GM18508 (cell line): ENCODE results near the gene RWDD2A.

Experiments used
- ATAC-seq: cut with Tn5 transposase; IDR thresholded peaks from one replicate; pipeline ENCODE4 v1.9.1; 2021; ENCODE audit warnings: moderate number of reproducible peaks; ENCODE audit not compliant: insufficient read depth, unreplicated experiment

The RWDD2A gene

GRCh38 chr6:83193747-83194566 lies 800 bp downstream of the RWDD2A start:
- no peak for ATAC-seq

- ATAC-seq, result no peak
Measured at GRCh38 chr6:83198486-83199172, 5.5 kb downstream of the RWDD2A start.

GRCh38 chr6:83199173-83199862 lies 6.2 kb downstream of the RWDD2A start:
- ATAC-seq, result peak; percentile 60

GRCh38 chr6:83199863-83200225 lies 6.7 kb downstream of the RWDD2A start:
- ATAC-seq, result no peak

GRCh38 chr6:83202031-83202430 lies 8.9 kb downstream of the RWDD2A start:
- ATAC-seq, result no peak

- ATAC-seq, result peak; percentile 100
Measured at GRCh38 chr6:83215131-83216047, 22.2 kb downstream of the RWDD2A start.

GRCh38 chr6:83216806-83217205 lies 23.6 kb downstream of the RWDD2A start:
- ATAC-seq, result no peak

GRCh38 chr6:83218646-83219045 lies 25.5 kb downstream of the RWDD2A start:
- no peak for ATAC-seq

GRCh38 chr6:83220121-83220520 lies 27.0 kb downstream of the RWDD2A start:
- no peak for ATAC-seq

- no peak for ATAC-seq
Measured at GRCh38 chr6:83221276-83221675, 28.1 kb downstream of the RWDD2A start.

GRCh38 chr6:83221889-83222479 lies 28.8 kb downstream of the RWDD2A start:
- no peak for ATAC-seq

GRCh38 chr6:83226517-83226916 lies 33.4 kb downstream of the RWDD2A start:
- no peak for ATAC-seq

- no peak for ATAC-seq
Measured at GRCh38 chr6:83231146-83231545, 38.0 kb downstream of the RWDD2A start.

GRCh38 chr6:83247471-83247870 lies 54.3 kb downstream of the RWDD2A start:
- no peak for ATAC-seq
